ENCODE results near the gene NKD1. TPM values are rescaled to one million over a fixed set of nuclear protein-coding genes. Genes with fewer than 3 reads are reported as not detected.

Gene NKD1
- total and polyA plus RNA-seq, 4 donors = 2.3 to 14.1 (median 8.0) TPM

DNA sequence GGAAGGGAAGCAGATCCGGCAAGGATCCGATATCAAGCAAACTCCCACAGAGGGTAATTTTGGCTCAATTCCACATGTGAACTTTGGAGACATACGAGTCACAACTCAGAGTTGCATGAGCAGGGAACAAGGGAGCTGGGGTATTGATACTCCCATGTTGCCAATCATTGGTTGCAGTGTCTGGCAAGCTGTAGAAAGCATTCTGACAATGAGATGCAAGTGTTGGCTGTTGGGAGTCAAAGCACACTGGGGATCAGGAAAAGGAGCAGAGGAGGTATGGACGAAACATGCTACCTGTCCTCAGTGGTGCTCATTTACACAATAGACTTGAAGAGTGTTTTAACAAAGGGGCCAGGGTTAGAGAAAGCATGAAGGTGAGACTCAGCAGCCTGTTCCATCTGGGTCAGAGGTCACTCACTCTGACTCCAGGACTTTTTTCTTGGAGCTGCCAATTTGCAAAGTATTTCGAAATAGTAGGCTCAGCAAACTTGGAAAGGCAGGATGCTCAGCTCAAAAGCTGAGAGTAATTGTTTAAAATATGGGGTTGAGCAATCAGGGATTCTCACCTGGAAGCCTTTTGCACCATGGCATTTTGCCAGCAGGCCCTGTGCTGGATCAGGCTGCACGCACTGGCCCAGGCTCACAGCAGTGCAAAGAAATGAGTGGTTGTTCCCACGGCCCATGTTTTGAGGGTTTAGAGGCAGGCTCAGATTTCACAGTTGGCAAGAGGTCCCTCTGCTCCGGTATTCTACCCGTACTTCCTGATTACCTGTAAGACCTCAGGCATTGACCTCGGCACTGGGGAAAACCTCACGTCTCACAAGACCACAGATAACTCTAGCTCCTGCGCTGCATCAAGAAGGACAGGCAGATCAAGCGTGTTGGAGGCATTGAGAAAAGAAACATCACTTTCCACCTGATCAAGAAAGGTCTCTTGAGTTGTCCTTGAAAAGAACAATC lies 17.6 kb upstream of the NKD1 start:
- no peak overlapping the region for H3K9ac ChIP-seq (ENCODE audit: insufficient read depth in 1 of 2, low read length in 2 of 2)
- ATAC-seq (ENCODE audit: insufficient read depth, low FRiP score) = no peak
- H3K27ac ChIP-seq (ENCODE audit: low read depth in 1 of 2, low read length in 1 of 2) = no peak overlapping the region
- H3K27me3 ChIP-seq (ENCODE audit: control insufficient read depth in 3 of 3, insufficient read depth in 3 of 3, low read length in 2 of 3) = no peaks in the 10 kb centered on the region
- H3K4me1 ChIP-seq (ENCODE audit: control insufficient read depth in 5 of 5, insufficient read depth in 5 of 5, low read length in 5 of 5) = no peaks in the 10 kb centered on the region
- no peaks in the 10 kb centered on the region for H3K36me3 ChIP-seq (ENCODE audit: control insufficient read depth in 4 of 4, insufficient read depth in 4 of 4, low read length in 4 of 4)
- H3K4me3 ChIP-seq = no peak overlapping the region
- H3K9me3 ChIP-seq (ENCODE audit: control insufficient read depth in 4 of 4, insufficient read depth in 3 of 4, low read length in 3 of 4) = peaks cover 0 to 4% (median under 1%) of the 10 kb centered on the region in 4 donors
- no peak for TF ChIP-seq CTCF (IDR thresholded peaks at IDR 0.05; ENCODE audit: control extremely low read depth, extremely low read depth)
- 71 to 82% methylated on average over 13 of the region's 13 CpGs for WGBS, 2 donors
- peak; percentile 51 to 77 (median 52) for DNase-seq

- Histone ChIP-seq H3K9me3 (ENCODE audit: control insufficient read depth in 4 of 4, insufficient read depth in 3 of 4, low read length in 3 of 4) (peaks cover 0 to 4% (median under 1%) of the 10 kb centered on the region in 4 donors), H3K4me3 (no peak overlapping the region), H3K27ac (ENCODE audit: low read depth in 1 of 2, low read length in 1 of 2) (no peak overlapping the region), H3K9ac (ENCODE audit: insufficient read depth in 1 of 2, low read length in 2 of 2) (no peak overlapping the region), H3K36me3 (ENCODE audit: control insufficient read depth in 4 of 4, insufficient read depth in 4 of 4, low read length in 4 of 4) (no peaks in the 10 kb centered on the region), H3K4me1 (ENCODE audit: control insufficient read depth in 5 of 5, insufficient read depth in 5 of 5, low read length in 5 of 5) (no peaks in the 10 kb centered on the region), H3K27me3 (ENCODE audit: control insufficient read depth in 3 of 3, insufficient read depth in 3 of 3, low read length in 2 of 3) (no peaks in the 10 kb centered on the region)
- ATAC-seq (ENCODE audit: insufficient read depth, low FRiP score) = no peak
- no peak for TF ChIP-seq CTCF (IDR thresholded peaks at IDR 0.05; ENCODE audit: control extremely low read depth, extremely low read depth)
- DNase-seq = no peak
- 91 to 98% methylated on average over 2 of the region's 2 CpGs for WGBS, 2 donors
These were observed 16.8 kb upstream of the NKD1 start for GRCh38 chr16:50531359-50531758.

- DNase-seq = no peak
- no peak overlapping the region for H3K4me3 ChIP-seq
- no peak overlapping the region for H3K9ac ChIP-seq (ENCODE audit: insufficient read depth in 1 of 2, low read length in 2 of 2)
- no peak overlapping the region for H3K27ac ChIP-seq (ENCODE audit: low read depth in 1 of 2, low read length in 1 of 2)
- H3K36me3 ChIP-seq (ENCODE audit: control insufficient read depth in 4 of 4, insufficient read depth in 4 of 4, low read length in 4 of 4) = no peaks in the 10 kb centered on the region
- no peak for ATAC-seq (ENCODE audit: insufficient read depth, low FRiP score)
- TF ChIP-seq CTCF (IDR thresholded peaks at IDR 0.05; ENCODE audit: control extremely low read depth, extremely low read depth) = no peak
- H3K27me3 ChIP-seq (ENCODE audit: control insufficient read depth in 3 of 3, insufficient read depth in 3 of 3, low read length in 2 of 3) = no peaks in the 10 kb centered on the region
- H3K4me1 ChIP-seq (ENCODE audit: control insufficient read depth in 5 of 5, insufficient read depth in 5 of 5, low read length in 5 of 5) = no peaks in the 10 kb centered on the region
- WGBS, 2 donors = 83 to 90% methylated on average over 3 of the region's 3 CpGs
- peaks cover 0 to 4% (median under 1%) of the 10 kb centered on the region in 4 donors for H3K9me3 ChIP-seq (ENCODE audit: control insufficient read depth in 4 of 4, insufficient read depth in 3 of 4, low read length in 3 of 4)
These were observed 16.3 kb upstream of the NKD1 start for GRCh38 chr16:50531901-50532300.

All from lung (tissue), 12 donors.